ENCODE measurements around the gene ATOSB.
A peak's percentile ranks its signal among the peaks of the same experiment; 100 is the strongest.
"Not testable (repeated sequence)": the region's sequence is repeated elsewhere in the genome, so short reads cannot be mapped to it uniquely, and the experiment has no call there.

Gene ATOSB, protein sequence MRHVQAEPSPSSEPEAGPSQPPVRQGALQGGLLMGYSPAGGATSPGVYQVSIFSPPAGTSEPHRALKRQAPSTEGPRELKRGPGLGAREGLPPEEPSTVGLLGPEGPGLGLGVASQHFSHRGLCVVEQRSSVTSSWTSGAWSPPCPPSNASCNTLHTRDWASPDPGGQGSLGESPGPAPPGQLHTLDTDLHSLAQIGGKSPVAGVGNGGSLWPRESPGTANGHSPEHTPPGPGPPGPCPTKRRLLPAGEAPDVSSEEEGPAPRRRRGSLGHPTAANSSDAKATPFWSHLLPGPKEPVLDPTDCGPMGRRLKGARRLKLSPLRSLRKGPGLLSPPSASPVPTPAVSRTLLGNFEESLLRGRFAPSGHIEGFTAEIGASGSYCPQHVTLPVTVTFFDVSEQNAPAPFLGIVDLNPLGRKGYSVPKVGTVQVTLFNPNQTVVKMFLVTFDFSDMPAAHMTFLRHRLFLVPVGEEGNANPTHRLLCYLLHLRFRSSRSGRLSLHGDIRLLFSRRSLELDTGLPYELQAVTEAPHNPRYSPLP

DNA sequence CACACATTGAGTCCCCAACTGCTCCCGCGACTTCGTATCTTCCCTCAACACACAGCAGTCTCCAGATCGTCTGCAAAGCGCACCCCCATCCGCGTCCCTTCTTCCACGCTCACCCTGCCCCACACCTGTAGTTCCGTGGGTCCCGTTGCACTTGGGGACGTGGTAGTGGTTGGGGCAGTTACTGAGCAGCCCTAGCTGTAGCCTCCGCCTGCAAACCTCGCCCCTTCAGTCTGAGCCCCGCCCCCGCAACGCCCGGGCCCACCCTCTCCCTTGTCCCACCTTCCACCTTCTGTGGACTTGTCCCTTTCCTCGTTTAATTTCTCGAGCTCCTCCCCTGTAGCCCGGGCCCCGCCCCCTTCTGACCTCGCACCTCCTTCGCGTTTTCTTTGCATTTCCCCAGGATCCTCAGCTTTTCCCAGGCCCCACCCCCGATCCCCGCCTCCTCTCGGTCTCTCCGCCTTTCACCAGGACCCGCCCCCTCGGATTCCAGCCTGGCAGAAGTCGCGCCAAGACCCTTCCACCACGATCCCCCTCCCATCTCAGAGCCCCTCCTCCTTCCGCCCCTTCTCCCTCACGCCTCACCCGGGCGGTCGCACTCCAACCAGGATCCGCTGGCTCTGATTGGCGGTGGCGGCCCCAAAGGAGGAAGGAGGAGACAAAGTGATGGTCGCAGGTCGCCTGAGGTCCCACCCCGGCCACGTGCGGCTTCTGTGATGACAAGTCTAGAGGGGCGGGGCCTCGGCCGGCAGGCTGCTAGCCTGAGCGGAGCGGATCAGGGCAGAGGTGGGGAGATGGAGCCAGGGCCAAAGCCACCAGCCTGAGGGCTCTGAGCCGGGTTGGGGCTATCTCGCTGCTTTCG, at the start of gene ATOSB:
TSS of gene ATOSB (minus strand) at position 183 of the 859 bp plus-strand sequence. CDS start 7,588 bp downstream, outside the sequence.
- DNase-seq: peak; percentile 96

DNA sequence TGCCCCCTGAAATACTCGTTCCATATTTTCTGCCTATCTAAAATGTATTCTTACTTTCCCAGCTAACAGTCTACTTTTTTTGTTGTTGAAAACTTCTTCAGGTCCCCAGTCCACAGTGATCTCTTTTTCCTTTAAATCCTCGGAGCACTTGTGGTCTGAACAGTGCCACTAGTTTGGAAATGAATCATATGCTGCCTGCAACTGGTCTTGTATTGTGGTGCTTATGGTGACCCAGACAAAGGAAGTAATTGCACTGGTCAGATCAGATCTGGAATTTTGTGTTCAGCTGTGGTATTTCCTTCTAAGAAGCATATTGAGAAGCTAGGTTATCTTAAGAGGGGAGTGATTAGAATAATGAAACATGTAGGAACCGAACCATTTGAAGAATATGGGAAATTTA, 49.0 kb upstream of the ATOSB start:
- no peak for DNase-seq

DNA sequence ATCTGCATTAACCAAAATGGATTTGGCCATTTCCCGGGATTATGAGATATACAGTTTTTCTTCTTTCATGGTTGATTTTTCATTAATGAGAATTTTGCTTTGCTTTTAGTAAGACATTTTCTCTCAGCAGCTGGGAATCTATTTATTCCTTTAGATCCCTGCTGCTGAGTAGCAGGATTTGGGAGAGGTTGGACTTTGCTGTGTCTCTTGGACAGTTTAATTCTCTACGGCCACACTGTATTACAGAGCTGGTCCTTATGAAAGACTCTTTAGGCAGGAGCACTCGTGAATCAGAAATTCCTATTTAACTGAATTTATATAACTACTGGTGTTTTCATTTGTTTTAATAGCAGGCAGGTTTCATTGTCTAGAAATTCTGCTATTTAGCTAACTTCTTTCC, 47.8 kb upstream of the ATOSB start:
- DNase-seq: no peak

DNA sequence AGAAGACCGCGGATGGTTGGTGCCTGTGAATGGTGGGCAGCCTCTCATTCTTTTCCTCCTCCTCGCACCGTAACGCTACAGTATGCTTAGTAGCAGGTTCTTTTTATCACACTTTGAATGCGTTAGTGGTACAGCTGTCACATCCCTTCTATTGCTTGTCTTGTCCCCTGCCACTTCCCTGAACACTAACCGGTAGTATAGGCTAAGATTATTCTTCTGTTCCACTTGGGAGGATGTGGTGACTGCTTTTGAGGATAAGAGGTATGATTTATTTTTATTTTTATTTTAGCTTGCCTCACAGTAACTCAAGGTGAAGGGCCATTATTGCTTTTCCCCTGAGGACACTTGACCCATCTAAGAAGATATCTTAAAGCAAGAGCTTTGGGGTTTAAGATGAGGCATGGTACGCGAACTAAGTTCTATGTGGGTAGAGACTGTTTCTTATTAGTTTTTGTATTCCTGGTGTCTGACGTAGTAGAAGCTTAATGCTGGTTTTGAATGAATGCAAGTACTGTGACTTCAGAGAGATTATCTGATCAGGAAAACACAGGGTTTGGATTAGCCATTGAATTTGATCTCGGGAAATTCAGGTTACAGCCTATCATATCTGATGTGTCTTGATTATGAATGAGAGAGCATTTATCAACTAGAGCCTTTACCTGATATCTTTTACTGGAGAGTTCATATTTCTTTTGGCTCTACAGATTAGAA, 47.1 kb upstream of the ATOSB start:
- no peak for DNase-seq

DNA sequence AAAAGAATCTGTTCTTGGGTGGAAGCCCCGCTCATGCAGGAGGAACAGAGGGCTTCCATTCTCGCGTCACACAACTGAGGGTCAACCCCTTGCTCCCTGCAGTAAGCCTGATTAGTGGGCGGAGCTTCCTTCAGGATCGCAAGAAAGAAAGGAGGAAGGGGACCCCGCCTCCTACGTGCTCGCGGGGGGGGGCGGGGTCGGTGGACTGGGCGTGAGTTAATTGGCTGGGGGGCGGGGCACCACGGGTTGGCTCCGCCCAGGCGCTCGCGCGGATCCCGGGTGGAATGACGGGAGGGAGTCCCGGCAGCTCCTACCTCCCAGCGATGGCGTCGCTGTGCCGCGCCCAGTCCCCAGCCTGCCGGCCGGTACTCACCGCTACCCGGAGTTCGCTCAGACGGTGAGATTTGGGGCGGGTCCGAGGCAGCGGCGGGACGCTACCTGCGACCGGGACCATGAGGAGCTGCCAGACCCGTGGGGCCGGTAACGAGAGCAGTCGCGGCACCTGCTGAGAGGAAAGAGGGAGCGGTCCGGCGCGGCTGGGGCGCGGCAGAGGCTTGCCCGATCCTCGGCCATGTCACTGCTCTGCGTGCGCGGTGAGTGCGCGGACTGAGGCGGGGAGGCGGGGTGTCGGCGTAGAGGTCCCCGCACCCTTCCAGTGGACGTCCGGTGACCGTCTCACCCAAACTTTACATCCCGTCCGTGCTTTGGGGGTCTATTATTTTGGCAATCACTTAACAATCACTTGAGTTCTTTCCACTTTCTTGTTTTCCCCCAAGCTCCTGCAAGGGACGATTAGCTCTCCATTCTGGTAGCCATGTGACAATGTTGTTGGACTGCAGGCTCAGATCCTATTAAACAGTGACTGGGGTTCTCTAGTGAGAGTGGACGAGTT, 46.3 kb upstream of the ATOSB start, which contains the start of gene UNC13B:
TSS of gene UNC13B (plus strand) at position 297 of the 892 bp plus-strand sequence. CDS start at position 572, 275 bp downstream.
- peak; percentile 96 for DNase-seq

DNA sequence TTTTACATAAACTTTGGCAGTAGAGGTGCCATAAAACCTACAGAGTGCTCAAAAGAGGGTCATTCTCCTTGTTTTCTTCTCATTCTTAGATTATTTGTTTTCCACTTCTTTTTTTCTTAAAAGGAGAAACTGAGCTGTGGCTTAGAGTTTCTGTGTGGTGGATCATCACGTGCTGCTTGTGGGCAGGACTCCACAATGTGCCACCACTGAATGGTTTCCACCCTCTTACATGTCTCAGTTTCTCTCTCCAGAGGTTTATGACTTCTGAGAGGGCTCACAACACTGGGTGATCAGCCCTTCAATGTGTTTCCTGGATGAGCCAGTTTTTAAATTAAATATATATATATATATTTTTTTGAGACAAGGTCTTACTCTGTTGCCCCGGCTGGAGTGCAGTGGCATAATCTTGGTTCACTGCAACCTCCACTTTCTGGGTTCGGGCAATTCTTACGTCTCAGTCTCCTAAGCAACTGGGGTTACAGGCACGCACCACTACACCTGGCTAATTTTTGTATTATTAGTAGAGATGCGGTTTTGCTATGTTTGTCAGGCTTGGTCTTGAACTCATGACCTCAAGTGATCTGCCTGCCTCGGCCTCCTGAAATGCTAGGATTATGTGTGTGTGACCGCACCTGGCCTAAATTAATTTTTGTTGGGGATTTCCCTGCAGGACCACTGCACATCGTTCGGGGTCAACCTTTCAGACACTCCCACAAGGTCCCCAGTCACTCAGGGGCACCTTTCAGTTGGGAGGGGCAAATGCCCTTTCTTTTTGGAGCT, 43.0 kb upstream of the ATOSB start:
- no peak for DNase-seq

DNA sequence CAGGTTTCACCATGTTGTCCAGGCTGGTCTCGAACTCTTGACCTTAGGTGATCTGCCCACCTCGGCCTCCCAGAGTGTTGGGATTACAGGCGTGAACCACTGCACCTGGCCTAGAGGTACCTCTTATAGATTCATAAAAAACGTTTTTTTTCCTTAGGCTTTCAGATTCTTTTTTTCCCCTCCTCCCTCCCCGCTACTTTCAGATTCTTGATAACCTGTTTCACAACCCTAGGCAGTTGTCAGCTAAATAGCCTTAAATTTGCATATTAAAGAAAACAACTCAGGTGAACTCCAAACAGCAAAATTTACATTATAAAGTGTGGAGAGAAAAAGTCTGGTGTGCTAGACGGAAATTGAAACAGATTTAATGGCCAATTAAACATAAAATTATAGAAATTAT, 42.2 kb upstream of the ATOSB start:
- DNase-seq: not testable (repeated sequence)

DNA sequence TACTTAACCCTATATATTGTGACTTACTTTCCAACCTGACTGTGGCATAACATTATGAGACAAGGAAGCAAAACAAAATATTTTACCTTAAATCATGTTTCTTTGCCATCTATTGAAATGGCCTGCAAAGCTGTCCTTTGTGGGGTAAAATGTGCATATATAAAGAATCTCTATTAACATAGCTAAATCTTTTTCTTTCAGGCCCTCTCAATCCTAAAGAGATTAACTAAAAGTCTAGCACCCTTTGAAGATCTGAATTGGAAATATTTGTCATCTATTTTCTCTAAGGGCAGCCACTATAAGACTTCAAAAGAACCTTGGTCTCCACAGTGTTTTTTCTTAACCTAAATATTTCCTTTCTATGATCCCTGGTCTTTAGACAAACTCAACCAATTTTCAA, 41.1 kb upstream of the ATOSB start:
- no peak for DNase-seq

DNA sequence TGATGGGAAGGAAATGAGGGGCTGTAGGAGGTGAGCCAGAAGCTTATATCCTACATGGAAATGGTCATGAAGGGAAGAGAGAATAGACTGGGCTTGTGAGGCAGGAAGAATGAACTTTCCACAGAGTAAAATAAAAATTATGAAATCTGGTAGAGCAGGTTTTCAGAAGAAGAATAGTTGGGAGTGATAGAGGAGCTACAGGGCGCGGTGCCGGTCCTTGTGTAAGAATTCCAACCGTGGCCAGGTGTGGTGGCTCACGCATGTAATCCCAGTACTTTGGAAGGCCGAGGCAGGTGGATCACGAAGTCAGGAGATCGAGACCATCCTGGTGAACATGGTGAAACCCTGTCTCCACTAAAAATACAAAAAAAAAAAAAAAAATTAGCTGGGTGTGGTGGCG, 37.3 kb upstream of the ATOSB start:
- DNase-seq: no peak

DNA sequence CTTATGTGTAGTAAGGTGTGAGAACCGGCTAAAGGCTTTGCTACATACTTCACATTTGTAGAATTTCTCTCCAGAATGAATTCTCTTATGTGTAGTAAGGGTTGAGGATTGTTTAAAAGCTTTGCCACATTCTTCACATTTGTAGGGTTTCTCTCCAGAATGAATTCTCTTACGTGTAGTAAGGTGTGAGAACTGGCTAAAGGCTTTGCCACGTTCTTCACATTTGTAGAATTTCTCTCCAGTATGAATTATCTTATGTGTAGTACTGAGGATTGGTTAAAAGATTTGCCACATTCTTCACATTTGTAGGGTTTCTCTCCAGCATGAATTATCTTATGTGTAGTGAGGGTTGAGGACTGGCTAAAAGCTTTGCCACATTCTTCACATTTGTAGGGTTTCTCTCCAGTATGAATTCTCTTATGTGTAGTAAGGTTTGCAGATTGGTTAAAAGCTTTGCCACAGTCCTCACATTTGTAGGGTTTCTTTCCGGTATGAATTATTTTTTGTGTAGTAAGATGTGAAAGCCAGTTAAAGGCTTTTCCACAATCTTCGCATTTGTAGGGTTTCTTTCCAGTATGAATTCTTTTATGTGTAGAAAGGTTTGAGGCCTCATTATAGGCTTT, 32.4 kb upstream of the ATOSB start:
- not testable (repeated sequence) for DNase-seq

DNA sequence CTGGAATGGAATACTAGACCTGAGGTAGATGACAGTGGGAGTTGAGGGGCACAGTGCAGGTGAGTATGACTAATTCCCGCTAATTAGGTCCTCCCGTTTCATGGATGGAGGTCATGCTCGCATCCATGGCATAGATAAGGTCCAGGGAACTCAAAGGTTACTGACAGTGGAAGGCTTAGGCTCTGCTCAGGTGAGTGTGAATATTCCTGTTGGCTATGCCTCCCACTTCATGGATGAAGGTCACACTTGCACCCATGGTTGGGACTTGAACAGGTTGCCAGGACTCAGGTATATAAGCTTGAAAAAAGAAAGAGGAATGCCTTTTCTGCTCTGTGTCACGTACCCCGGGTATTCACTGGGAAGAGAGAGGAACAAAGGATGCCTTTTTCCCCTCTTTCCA, 26.4 kb upstream of the ATOSB start:
- DNase-seq: no peak

DNA sequence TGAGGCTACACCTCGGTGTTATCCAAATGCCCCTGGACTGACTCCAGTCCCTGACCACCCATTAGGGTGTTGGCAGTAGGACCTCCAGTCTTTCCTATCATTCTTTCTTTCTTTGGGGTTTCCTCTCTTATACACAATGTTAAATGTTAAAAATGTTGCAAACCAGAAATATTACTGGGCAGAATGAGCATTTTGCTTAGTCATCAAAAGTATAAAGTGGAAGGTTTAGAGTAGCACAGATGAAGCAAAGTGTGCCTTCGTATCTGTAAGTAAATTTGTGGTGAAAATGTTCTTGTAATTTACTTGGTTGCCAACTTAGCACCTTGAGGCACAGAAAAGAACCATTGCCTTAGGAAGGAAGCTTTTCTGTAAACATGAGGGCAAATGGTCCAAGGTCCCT, 24.4 kb upstream of the ATOSB start:
- no peak for DNase-seq

DNA sequence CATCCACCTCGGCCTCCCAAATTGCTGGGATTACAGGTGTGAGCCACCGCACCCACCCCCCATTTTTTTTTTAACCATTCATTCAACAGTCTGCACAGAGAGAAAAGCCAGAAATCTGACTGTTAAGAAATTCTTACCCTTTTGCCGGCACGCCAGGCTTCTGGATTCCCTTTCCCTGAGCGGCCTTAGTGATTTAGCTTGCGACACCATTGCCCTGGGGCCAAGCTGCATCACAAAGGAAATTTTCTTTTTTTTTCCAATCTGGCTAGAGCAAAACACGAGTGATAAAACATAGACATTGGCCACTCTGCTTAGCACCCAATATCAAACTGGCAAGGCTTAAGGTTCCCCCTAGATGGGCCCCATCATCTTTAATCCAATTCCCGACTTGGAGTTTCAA, 21.2 kb upstream of the ATOSB start:
- DNase-seq: no peak

DNA sequence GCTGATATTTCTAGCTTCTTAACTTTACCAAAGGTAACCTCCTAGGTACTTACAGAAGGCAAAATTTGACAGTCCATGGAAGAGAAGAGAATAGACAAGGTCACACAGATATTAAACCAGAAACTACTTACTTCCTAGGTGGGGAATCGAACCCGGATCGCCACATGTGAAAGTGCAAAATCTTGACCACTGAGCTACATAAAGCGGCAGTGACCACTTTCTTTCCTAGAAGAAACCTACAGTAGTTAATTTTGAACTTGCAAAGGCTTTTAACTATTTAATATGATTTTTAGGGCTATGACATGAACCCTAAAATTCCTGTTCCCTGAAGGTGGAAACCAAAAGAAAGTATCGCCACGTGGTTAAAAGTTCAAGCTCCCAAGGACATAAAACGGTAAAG, 20.3 kb upstream of the ATOSB start:
- no peak for DNase-seq

DNA sequence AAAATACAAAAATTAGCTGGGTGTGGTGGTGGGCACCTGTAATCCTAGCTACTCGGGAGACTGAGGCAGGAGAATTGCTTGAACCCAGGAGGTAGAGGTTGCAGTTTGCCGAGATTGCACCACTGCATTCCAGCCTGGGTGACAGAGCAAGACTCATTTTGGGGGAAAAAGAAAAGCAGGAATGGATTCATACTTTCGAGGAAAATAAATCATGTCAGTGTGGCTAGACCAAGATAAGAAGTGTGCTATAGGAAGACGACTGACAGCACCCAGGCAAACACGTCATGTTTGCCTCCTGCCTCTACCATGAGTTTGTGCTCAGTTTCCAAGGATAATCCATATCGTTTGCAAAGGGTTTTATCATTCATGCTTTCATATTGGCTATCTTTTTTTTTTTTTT, 19.3 kb upstream of the ATOSB start:
- DNase-seq: no peak

DNA sequence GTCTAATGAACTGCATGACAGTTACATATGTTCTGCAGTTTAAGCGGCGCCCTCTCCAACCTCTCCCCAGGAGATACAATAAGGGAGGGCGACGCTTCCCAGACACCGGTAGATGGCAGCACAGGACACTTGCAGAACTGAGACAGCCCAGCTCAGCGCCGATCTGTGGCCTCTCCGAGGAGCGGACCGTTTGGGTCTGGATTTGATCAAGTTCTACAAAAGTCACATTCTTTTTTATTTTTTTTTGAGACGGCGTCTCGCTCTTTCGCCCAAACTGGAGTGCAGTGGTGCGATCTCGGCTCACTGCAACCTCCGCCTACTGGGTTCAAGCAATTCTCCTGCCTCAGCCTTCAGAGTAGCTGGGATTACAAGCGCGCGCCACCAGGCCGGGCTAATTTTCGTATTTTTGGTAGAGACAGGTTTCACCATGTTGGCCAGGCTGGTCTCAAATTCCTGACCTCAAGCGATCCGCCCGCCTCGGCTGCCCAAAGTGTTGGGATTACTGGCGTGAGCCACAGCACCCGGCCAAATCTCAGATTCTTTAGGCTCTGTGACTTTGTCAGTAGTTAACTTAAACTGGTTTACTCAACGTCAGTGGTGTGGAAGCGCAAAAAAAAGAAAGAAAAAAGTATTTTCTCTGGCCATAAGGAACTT, 1.4 kb upstream of the ATOSB start:
- peak; percentile 93 for DNase-seq

DNA sequence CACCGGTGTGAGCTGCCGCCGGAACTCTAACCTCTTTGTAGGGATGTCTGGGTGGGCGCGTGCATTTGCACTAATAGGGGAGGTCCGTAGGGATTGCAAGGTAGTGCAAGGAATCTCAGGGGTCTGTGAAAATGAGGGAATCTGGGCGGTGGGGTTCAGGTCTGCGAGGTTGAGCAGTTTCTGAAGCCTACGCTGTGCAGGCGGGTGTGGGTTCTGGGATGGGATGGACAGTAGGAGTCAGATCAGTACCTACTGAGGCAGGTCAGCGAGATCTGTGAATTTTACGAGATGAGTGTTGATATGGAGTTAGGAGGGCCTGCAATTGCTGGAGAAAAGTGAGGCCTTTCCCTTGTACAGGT, 856 bp upstream of the ATOSB start:
- no peak for DNase-seq

DNA sequence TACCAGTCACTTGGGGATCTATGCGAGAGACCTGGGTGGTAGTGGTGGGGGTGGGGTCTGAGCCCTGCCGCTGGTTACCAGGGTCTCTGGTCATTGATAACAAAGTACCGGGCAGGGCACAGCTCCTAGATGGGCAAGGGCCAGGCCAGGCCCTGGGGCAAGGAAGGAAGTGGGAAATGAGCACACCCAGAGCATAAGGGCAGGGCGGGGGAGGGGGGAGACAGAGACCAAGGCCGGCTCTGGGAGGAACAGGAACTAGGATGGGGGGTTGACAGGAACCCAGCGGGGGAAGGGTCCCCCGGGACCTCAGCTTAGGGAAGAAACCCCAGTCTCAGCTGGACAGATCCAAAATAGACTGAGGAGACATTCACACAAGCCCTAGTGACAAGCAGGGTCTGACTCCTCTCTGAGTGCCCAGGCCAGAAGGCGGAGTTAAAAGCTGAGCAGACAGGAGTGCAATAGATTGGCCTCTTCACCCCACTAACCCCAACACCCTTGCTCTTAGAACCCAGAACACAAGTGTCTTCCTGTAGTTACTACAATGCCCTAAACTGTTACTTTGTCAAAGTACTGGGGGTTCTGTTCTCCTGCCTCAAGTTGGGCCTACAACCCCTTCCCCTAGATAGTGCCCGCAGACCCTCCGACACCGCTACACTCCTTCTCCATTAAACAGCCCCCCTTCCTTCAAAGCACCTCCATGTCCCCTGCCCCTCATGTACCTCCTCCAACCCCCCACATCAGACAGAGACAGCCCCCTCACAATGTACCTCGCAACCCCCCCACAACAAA, 628 bp downstream of the ATOSB start:
- no peak for DNase-seq

DNA sequence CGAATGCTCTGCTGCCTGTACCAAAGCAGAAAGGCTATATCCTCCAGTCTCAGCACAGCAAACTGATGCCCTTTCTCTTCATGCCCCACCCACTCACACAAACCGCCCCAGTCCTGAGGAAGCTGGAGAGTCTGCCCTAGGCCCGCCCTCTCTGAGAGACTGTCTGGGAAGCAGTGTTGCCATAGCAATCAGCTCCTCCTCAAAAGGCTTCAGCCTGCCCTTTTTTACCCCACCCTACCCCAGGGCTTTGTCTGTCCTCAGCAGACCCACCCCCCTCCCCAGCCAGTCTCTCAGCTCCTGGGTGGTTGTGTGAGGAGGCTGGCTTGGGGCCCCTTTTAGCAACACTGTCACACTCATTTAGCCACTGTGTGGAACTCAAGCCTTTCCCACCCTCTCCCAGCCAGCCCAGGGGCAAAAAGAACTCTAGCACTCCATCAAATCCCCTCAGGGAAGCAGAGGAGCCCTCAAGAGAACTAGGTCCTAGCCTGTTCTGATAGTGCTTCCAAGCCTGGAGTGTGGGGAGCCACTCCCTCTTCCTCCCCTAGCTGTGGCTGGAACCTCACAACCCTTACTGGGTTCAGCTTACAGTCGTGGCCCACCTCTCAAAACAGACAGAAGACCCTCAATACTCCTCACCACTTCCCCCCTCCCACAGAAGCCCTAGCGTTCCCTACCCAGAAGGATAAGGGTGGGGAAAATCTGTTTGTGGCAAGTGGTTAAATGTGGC, 1.4 kb downstream of the ATOSB start:
- peak; percentile 73 for DNase-seq

Data from NCI-H345 (cell line).